Large intestine (tissue), 3 donors: ENCODE measurements around the gene KCNH2. TPM values are rescaled to one million over a fixed set of nuclear protein-coding genes. Genes with fewer than 3 reads are reported as not detected.
A peak's percentile ranks its signal among the peaks of the same experiment; 100 is the strongest.

ENCODE experiments used
- DNase-seq, 2 donors: peaks; one replicate each; pipeline versions ENCODE4 v3.0.0 to v3.0.0-alpha.2; 2013
- H3K27ac ChIP-seq: one replicate; pipeline ENCODE4 v1.5.1; 2013; ENCODE audit warnings: low read length
- H3K27me3 ChIP-seq: 2 replicates; pipeline ENCODE4 v1.6.1; 2013; ENCODE audit warnings: low read length; ENCODE audit not compliant: control insufficient read depth, insufficient read depth
- H3K36me3 ChIP-seq: 2 replicates; pipeline ENCODE4 v1.6.1; 2013; ENCODE audit warnings: low read length; ENCODE audit not compliant: control insufficient read depth, insufficient read depth
- H3K4me1 ChIP-seq: one replicate; pipeline ENCODE4 v1.6.1; 2013; ENCODE audit warnings: low read length; ENCODE audit not compliant: control insufficient read depth, insufficient read depth
- H3K4me3 ChIP-seq: one replicate; pipeline ENCODE4 v1.5.1; 2013; ENCODE audit warnings: low read length
- H3K9me3 ChIP-seq: one replicate; pipeline ENCODE4 v1.6.1; 2013; ENCODE audit warnings: mild to moderate bottlenecking, low read depth, low read length, moderate library complexity; ENCODE audit not compliant: control insufficient read depth
- WGBS: methylation state at CpG from one replicate; pipeline ENCODE4 v1.1.5; 2013; ENCODE audit warnings: low lambda C conversion rate; ENCODE audit not compliant: insufficient coverage; 5-methylcytosine and 5-hydroxymethylcytosine counted together
- polyA plus RNA-seq: library from polyadenylated mRNA; unstranded; fragments of 120-200 nt; gene quantifications from one replicate; pipeline ENCODE4 v1.2.1, GENCODE V29; 2013

Gene KCNH2
- polyA plus RNA-seq, 1 donor, result 8.1 TPM

GRCh38 chr7:150947761-150948651 lies 30.1 kb downstream of the KCNH2 start:
- H3K9me3 ChIP-seq, result no peaks in the 10 kb centered on the region
- H3K27me3 ChIP-seq, result peaks cover 22% of the 10 kb centered on the region
- peaks cover 4% of the 10 kb centered on the region for H3K36me3 ChIP-seq
- WGBS, result no CpG with 5 or more reads among the region's 34 CpGs
- no peak overlapping the region for H3K4me3 ChIP-seq
- no peak for DNase-seq
- H3K27ac ChIP-seq, result no peak overlapping the region
- H3K4me1 ChIP-seq, result peaks cover 37% of the 10 kb centered on the region

- Histone ChIP-seq H3K27me3 (peaks cover 22% of the 10 kb centered on the region), H3K4me3 (no peak overlapping the region), H3K36me3 (peaks cover 1% of the 10 kb centered on the region), H3K4me1 (peaks cover 40% of the 10 kb centered on the region), H3K9me3 (no peaks in the 10 kb centered on the region), H3K27ac (no peak overlapping the region)
- no CpG with 5 or more reads among the region's 31 CpGs for WGBS
- DNase-seq, result no peak
These were observed 30.8 kb downstream of the KCNH2 start for GRCh38 chr7:150947241-150947745.

GRCh38 chr7:150946421-150947240 lies 31.5 kb downstream of the KCNH2 start:
- peaks cover 43% of the 10 kb centered on the region for H3K4me1 ChIP-seq
- no CpG with 5 or more reads among the region's 27 CpGs for WGBS
- no peak overlapping the region for H3K27ac ChIP-seq
- no peaks in the 10 kb centered on the region for H3K9me3 ChIP-seq
- DNase-seq, result no peak
- no peaks in the 10 kb centered on the region for H3K36me3 ChIP-seq
- peaks cover 22% of the 10 kb centered on the region for H3K27me3 ChIP-seq
- no peak overlapping the region for H3K4me3 ChIP-seq

- peak in 1 of 2 donors; percentile 55 for DNase-seq
- peaks cover 43% of the 10 kb centered on the region for H3K4me1 ChIP-seq
- no peaks in the 10 kb centered on the region for H3K36me3 ChIP-seq
- H3K4me3 ChIP-seq, result no peak overlapping the region
- no CpG with 5 or more reads among the region's 17 CpGs for WGBS
- peaks cover 22% of the 10 kb centered on the region for H3K27me3 ChIP-seq
- no peaks in the 10 kb centered on the region for H3K9me3 ChIP-seq
- H3K27ac ChIP-seq, result peak overlapping the region; percentile 7
These were observed 32.2 kb downstream of the KCNH2 start for GRCh38 chr7:150945853-150946420.

GRCh38 chr7:150945171-150945852 lies 32.8 kb downstream of the KCNH2 start:
- peaks cover 22% of the 10 kb centered on the region for H3K27me3 ChIP-seq
- H3K36me3 ChIP-seq, result no peaks in the 10 kb centered on the region
- H3K4me3 ChIP-seq, result no peak overlapping the region
- 17% methylated on average over 2 of the region's 19 CpGs for WGBS
- peak; percentile 37 to 80 for DNase-seq
- peak overlapping the region; percentile 7 for H3K27ac ChIP-seq
- H3K9me3 ChIP-seq, result no peaks in the 10 kb centered on the region
- H3K4me1 ChIP-seq, result peaks cover 43% of the 10 kb centered on the region

GRCh38 chr7:150944066-150945042 lies 33.8 kb downstream of the KCNH2 start:
- WGBS, result no CpG with 5 or more reads among the region's 6 CpGs
- peaks cover 43% of the 10 kb centered on the region for H3K4me1 ChIP-seq

GRCh38 chr7:150943453-150943814 lies 34.7 kb downstream of the KCNH2 start:
- WGBS, result no CpG with 5 or more reads among the region's 6 CpGs
- H3K4me1 ChIP-seq, result peaks cover 43% of the 10 kb centered on the region
- peaks cover 27% of the 10 kb centered on the region for H3K27me3 ChIP-seq
- H3K36me3 ChIP-seq, result no peaks in the 10 kb centered on the region
- no peak overlapping the region for H3K27ac ChIP-seq
- no peaks in the 10 kb centered on the region for H3K9me3 ChIP-seq
- H3K4me3 ChIP-seq, result no peak overlapping the region
- no peak for DNase-seq

More at GRCh38 chr7:150944066-150945042, 33.8 kb downstream of the KCNH2 start:
- DNase-seq, result peak in 1 of 2 donors; percentile 50
- Histone ChIP-seq H3K36me3 (no peaks in the 10 kb centered on the region), H3K9me3 (no peaks in the 10 kb centered on the region), H3K4me3 (no peak overlapping the region), H3K27ac (peak overlapping the region; percentile 25), H3K27me3 (peaks cover 22% of the 10 kb centered on the region)

GRCh38 chr7:150942591-150943452 lies 35.3 kb downstream of the KCNH2 start:
- H3K36me3 ChIP-seq, result no peaks in the 10 kb centered on the region
- no peaks in the 10 kb centered on the region for H3K9me3 ChIP-seq
- H3K4me1 ChIP-seq, result peaks cover 43% of the 10 kb centered on the region
- H3K4me3 ChIP-seq, result no peak overlapping the region
- no peak for DNase-seq
- no CpG with 5 or more reads among the region's 13 CpGs for WGBS
- H3K27me3 ChIP-seq, result peaks cover 28% of the 10 kb centered on the region
- H3K27ac ChIP-seq, result no peak overlapping the region
